Coronary artery (tissue), 2 donors: ENCODE results near the gene NRTN.

Experiments
- DNase-seq: peaks from one replicate; pipeline ENCODE4 v3.0.0-alpha.2; 2017; ENCODE audit warnings: low spot score
- H3K27ac ChIP-seq, 2 donors: fragments of 200-600 bp; sonication (generic); one replicate each; pipeline ENCODE4 v1.5.1; 2016 to 2019
- H3K4me3 ChIP-seq: fragments of 200-600 bp; sonication (generic); 2 replicates; pipeline ENCODE4 v1.5.1; 2016; ENCODE audit warnings: mild to moderate bottlenecking, moderate library complexity
- CTCF ChIP-seq: fragments of 200-600 bp; sonication (generic); IDR thresholded peaks from one replicate; pipeline ENCODE4 v1.5.1; 2019; ENCODE audit warnings: antibody characterized with exemption

Gene NRTN

DNA sequence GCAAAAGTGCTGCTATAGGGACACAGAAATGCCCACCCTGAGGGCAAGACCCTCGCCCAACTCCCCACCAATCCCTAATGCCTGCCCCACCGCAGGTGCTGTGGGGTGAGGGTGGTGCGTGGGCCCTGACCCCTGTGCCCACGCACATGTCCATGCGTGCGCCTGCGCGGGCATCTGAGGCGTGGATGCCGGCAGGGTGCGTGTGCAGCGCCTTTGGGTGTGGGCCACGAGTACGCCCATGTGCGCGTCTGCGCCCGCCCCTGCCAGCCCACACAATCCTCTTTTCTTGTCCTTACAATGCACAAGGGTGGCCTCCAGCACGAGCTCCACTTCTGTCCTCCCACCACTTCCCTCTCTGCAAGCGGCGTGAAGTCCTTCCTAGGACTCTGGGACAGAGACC is 20.3 kb downstream of the NRTN start:
- no peak for TF ChIP-seq CTCF
- no peak overlapping the region for H3K4me3 ChIP-seq
- no peak for DNase-seq
- no peak overlapping the region for H3K27ac ChIP-seq

DNA sequence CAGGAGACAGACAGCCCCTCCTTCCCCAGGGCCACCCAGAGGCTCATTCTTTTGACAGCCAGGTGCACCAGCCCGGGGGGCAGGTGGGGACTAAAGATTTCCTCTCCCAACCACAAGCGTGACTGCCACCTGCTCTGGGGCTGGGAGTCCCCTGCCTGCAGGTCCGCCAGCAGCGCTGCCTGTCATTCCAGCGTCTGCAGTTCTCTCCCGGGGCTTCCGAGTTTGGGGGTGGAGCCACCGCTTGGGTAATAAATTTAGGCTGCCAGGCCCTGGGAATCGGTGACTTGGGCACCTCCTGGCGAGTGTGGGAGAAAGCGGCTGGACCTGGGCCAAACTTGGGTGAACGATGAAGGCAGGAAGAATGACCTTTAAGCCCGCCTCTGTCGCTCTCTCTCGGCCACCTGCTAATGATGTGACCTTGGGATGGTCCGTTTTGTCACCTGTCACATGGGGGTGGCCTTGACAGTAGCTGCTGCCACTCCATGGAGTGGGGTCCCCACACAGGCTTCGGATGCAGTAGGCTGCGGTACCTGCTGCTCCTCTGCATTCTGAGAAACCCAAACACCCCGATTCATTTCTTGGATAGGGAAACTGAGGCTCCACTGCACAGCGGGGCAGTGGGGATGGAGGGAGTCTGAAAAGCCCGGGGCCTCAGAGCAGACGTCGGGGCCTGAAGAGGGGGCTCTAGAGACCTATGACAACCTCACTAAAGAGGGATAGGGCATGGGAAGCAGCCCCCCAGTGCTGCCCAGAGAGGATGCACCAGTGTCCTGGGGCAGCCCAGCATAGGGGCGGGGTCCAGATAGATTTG is 21.9 kb downstream of the NRTN start:
- no peak overlapping the region for H3K27ac ChIP-seq
- DNase-seq, result peak; percentile 70
- H3K4me3 ChIP-seq, result no peak overlapping the region
- no peak for TF ChIP-seq CTCF

GRCh38 chr19:5827342-5827890 is 22.5 kb downstream of the NRTN start:
- Histone ChIP-seq H3K27ac (peak overlapping the region in 1 of 2 donors; percentile 70), H3K4me3 (peak overlapping the region; percentile 75)
- peak; percentile 71 for DNase-seq
- TF ChIP-seq CTCF, result no peak

DNA sequence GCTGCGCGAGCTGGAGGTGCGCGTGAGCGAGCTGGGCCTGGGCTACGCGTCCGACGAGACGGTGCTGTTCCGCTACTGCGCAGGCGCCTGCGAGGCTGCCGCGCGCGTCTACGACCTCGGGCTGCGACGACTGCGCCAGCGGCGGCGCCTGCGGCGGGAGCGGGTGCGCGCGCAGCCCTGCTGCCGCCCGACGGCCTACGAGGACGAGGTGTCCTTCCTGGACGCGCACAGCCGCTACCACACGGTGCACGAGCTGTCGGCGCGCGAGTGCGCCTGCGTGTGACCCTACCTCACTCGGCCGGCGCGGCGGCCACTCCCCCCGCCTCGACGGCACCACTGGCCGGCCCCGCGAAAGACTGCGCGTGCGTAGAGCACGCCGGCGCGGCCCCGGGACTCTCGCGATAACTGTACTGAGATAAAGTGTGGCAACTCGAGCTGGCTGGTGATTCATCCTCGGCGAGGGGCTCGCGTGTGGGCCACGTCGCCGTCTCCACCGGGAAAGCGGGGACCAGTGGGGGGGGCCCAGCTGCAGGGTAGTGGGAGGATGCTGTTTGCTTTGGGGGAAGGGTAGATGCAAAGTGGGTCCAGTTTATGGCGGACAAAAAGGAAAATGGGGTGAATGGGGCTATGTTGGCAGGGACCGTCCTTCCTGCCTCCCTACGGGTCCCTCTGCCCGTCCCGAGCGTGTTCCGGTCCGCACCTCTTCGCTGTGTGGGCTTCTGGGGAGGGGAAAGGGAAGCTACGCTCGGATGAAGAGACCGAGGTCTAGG is 23.2 kb downstream of the NRTN start:
- TF ChIP-seq CTCF, result no peak
- DNase-seq, result peak; percentile 83
- H3K4me3 ChIP-seq, result peak overlapping the region; percentile 75
- H3K27ac ChIP-seq, result peak overlapping the region in 1 of 2 donors; percentile 70

DNA sequence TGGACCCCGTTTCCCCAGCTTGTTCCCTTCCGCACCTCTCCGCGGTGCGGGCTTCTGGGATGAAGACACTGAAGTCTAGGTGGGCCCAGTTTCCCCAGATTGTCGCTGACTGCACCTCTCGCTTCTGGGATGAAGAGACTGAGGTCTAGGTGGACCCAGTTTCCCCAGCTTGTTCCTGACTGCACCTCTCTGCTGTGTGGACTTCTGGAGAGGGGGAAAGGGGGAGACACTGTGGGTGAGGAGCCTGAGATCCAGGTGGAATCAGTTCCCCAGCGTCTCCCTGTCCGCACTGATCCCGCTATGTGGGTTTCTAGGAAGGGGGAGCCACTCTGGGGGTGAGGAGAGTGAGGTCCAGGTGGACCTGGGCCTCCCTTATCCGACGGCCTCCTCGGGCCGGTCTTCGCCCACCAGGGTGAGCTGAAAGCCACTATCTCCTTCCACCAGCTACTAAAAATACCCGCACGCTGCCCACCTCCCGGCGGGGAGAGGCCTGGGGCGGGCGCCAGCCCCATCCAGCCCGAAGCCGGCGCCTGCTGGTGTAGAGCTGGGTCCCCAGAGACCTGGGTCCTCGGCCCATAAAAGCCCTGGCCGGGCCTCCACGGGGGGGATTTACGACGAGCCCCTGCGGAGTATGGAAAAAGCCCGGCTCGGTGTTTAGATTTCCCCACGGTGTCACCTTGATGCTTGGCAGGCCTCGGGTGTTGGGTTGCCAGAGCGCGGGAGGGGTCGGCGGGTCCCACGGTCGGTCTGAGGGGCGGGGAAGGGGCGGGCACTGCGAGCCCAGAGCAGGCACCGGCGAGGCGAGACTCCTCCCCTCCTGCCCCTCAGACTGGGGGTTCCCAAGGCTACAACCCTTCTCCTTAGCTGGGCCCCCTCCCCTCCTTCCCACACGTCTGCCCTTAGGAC is 24.0 kb downstream of the NRTN start:
- peak; percentile 71 for DNase-seq
- peak overlapping the region; percentile 75 for H3K4me3 ChIP-seq
- TF ChIP-seq CTCF, result no peak
- H3K27ac ChIP-seq, result no peak overlapping the region

DNA sequence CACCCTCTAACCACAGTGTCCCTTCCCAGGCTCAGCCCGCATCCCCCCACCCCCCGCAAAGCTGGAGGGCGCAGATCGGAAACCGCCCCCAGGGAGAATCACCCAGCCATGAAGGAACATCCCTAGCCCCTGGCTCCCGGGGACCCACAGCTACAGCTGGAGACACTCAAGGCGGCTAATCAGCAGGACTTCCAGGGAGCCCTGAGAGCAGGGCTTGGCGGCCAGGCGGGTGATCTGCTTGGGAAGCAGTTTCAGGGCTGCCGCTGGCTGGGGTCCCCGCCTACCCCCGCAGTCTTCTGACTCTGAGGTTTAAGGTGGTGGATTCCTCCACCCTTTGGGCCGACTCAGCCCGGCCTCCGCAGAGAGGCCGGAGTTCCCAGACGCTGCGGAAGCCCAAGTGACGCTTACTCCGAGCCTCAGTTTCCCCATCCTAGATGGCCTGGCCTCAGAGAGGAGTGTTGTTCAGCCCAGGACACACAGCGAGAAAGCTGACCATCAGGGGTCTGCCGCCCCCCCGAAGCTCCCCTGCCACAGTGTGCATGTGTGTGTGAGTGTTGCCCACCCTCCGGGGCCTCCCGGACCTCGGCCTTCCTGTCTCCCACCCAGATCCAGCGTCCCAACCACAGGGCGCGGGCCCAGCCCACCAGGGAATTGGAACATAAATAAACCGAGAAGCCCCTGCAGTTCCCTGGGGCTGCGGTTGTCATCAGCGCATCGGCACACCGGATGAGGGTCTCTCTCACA is 24.9 kb downstream of the NRTN start:
- H3K4me3 ChIP-seq, result peak overlapping the region; percentile 75
- DNase-seq, result peak; percentile 71
- no peak for TF ChIP-seq CTCF
- H3K27ac ChIP-seq, result no peak overlapping the region
